Fibroblast of skin of left biceps (primary cell): ENCODE data around the gene ATP6V0B.
A peak's percentile ranks its signal among the peaks of the same experiment; 100 is the strongest.

Experiments used
- DNase-seq, 2 experiments: peaks; one replicate each; pipeline ENCODE4 v3.0.0-alpha.2; 2013; ENCODE audit warnings: low read depth in 2 of 2

Gene ATP6V0B

GRCh38 chr1:43969746-43970466 lies 4.9 kb upstream of the ATP6V0B start, which contains the start of gene DPH2:
TSS of gene DPH2 (plus strand) at chr1:43970010. CDS start at chr1:43970176, 166 bp downstream.
- DNase-seq: peak; percentile 87 to 89

DNA sequence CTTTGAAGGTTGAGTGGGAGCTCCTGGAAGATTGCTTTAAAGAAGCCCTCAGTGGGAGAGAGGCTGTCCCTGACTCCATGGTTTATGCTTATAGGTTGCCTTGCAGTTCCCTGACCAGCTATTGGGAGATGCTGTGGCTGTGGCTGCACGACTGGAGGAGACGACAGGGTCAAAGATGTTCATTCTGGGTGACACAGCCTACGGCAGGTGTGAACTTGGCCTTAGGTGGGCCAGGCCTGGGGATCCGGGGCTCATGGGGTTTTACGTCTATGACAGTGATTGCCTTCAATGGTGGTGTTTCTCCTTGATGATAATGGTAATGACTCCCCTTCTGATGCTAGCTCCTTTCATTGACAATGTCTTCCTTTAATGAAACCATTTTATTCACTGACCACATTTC lies 4.3 kb upstream of the ATP6V0B start:
- no peak for DNase-seq

- no peak for DNase-seq
Observed at GRCh38 chr1:43970911-43971310, 3.8 kb upstream of the ATP6V0B start.

DNA sequence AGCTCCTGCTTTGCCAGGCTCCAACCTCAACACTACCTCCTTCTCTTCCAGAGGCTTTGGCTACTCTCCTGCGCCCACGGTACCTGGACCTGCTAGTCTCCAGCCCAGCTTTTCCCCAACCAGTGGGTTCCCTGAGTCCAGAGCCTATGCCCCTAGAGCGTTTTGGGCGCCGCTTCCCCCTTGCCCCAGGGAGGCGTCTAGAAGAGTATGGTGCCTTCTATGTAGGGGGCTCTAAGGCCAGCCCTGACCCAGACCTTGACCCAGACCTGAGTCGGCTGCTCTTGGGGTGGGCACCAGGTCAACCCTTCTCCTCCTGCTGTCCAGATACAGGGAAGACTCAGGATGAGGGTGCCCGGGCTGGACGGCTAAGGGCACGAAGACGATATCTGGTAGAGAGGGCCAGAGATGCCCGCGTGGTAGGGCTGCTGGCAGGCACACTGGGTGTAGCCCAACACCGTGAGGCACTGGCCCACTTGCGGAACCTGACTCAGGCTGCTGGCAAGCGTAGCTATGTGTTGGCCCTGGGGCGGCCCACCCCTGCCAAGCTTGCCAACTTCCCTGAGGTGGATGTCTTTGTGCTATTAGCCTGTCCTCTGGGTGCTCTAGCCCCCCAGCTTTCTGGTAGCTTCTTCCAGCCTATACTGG lies 3.3 kb upstream of the ATP6V0B start:
- no peak for DNase-seq

GRCh38 chr1:43973981-43974442 lies 748 bp upstream of the ATP6V0B start:
- DNase-seq: no peak

- DNase-seq: no peak
Observed at GRCh38 chr1:43975249-43975961, 645 bp downstream of the ATP6V0B start.

DNA sequence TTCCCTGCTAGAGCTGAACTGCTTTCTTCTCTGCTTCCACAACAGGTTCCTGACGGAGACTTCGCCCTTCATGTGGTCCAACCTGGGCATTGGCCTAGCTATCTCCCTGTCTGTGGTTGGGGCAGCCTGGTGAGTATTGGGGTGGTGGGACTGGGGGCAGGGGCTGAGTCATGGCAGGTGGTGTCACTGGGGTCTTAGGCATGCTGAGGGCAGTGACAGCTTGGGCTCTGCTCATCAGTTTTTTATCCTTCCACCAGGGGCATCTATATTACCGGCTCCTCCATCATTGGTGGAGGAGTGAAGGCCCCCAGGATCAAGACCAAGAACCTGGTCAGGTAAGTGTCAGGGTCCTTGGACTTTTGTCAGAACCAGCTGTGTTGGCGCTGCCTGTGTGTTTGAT lies 1.3 kb downstream of the ATP6V0B start:
- DNase-seq: no peak

DNA sequence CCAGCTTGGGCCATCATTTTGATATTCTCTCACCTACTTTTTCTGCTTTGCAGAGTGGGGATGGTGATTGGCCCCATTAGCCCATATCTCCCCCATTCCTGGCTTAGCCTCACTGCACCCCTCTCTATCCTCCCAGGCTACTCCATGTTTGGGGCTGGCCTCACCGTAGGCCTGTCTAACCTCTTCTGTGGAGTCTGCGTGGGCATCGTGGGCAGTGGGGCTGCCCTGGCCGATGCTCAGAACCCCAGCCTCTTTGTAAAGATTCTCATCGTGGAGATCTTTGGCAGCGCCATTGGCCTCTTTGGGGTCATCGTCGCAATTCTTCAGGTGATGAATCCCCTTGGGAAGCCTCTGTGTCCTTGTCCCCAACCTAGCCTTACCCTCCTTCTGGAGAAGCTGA lies 2.1 kb downstream of the ATP6V0B start:
- no peak for DNase-seq

DNA sequence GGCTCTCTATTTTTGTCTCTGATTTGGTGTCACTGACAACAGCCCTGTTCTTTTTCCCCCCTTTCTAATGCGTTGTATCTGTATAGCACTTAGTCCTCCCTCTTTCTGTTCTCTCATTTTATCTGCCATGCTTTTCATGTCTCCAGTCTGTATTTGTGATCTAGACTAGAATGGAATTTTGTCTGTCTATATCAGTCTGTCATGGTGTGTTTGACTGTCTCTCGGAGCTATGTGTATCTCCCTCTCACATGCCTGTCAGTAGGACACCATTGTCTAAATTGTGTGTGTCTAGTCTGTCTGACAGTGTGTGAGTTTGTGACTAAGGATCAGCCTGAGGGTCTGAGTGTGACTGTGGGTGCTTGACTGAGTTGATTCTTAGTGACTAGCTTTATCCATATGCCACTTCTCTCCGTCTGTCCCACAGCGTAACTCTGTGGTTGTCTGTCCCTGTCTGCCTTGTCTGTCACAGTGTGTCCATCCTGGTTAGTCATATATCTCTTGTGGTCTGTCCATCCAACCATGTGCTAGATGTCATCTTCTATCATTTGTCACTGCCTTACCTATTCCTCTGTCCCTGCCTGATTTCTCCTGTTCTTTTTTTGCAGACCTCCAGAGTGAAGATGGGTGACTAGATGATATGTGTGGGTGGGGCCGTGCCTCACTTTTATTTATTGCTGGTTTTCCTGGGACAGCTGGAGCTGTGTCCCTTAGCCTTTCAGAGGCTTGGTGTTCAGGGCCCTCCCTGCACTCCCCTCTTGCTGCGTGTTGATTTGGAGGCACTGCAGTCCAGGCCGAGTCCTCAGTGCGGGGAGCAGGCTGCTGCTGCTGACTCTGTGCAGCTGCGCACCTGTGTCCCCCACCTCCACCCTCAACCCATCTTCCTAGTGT lies 2.9 kb downstream of the ATP6V0B start:
- no peak for DNase-seq

DNA sequence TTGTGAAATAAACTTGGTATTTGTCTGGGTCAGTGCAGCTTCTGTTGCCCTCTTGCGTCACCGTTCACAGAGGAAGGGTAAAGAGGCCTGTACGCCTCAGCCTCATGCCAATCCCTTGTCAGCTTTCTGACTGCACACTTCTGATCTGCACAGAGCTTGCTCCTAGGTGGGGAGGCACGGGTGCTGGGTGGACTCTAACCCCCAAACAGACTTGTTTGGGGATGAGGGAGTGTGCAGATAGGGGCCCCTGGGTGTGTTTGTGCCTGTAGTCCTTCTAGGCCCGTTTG lies 3.4 kb downstream of the ATP6V0B start:
- no peak for DNase-seq

GRCh38 chr1:43978551-43979260 lies 3.9 kb downstream of the ATP6V0B start, which contains the start of gene B4GALT2:
TSS of gene B4GALT2 (plus strand) at chr1:43979210. CDS start at chr1:43981161, 1,951 bp downstream.
- no peak for DNase-seq

- DNase-seq: no peak
Observed at GRCh38 chr1:43979261-43979527, 4.4 kb downstream of the ATP6V0B start.

GRCh38 chr1:43979528-43980254 lies 4.9 kb downstream of the ATP6V0B start:
- no peak for DNase-seq

GRCh38 chr1:43980255-43981134 lies 5.7 kb downstream of the ATP6V0B start:
- DNase-seq: no peak

- no peak for DNase-seq
Observed at GRCh38 chr1:43981135-43981491, 6.4 kb downstream of the ATP6V0B start.

- DNase-seq: no peak
Observed at GRCh38 chr1:43981636-43982035, 6.9 kb downstream of the ATP6V0B start.

- DNase-seq: no peak
Observed at GRCh38 chr1:43982241-43982640, 7.5 kb downstream of the ATP6V0B start.

DNA sequence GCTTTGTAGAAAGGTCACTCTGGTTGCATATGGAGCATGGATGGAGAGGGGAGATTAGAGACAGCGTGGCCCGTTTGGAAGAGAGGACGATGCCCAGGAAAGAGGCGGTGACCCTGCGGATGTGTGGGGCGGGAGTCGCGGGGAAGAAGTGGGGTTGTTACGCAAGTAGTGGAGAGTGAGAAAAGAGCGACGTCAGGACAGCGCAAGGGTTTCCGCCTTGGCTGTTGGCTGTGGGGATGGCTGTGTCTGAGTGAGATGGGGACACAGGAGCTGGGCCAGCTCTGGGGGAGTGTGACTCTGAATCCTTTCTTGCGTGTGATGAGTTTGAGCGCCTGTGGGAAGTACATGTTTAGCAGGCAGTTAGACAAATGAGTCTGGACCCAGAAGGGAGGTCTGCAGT lies 8.0 kb downstream of the ATP6V0B start:
- no peak for DNase-seq

GRCh38 chr1:43983253-43983899 lies 8.6 kb downstream of the ATP6V0B start:
- no peak for DNase-seq
